ENCODE data around the gene LIPF. TPM values are rescaled to one million over a fixed set of nuclear protein-coding genes. Genes with fewer than 3 reads are reported as not detected.

Gene LIPF
- total RNA-seq, result not detected in 2 replicates

GRCh38 chr10:88664142-88664541, at the start of gene LIPF:
TSS of gene LIPF (plus strand) at chr10:88664442. CDS start at chr10:88667298, 2,856 bp downstream.

GRCh38 chr10:88705958-88706357, 41.7 kb downstream of the LIPF start, which contains the start of gene LIPK:
TSS of gene LIPK (plus strand) at chr10:88706249. CDS start at chr10:88724544, 18,295 bp downstream.

Other genes starting within 250 kb of the LIPF start
- gene RNLS, start 81.1 kb upstream of the LIPF start, total RNA-seq, result 17.5 and 20.2 TPM in 2 replicates
- gene LIPJ, start 77.7 kb upstream of the LIPF start, total RNA-seq, result not detected in 2 replicates
- not detected in 2 replicates for gene LIPK, start 41.8 kb downstream of the LIPF start, total RNA-seq
- gene LIPN, start 95.6 kb downstream of the LIPF start, total RNA-seq, result not detected in 2 replicates
- gene LIPM, start 138.3 kb downstream of the LIPF start, total RNA-seq, result 0.34 TPM in 1 of 2 replicates, not detected in the other
- not detected in 2 replicates for gene ANKRD22, start 187.4 kb downstream of the LIPF start, total RNA-seq
- 13.0 and 36.9 TPM in 2 replicates for gene STAMBPL1, start 215.8 kb downstream of the LIPF start, total RNA-seq

Data from pericardium fibroblast (primary cell).